AG20443 (cell line): ENCODE results near the gene HNRNPUL1.
A peak's percentile ranks its signal among the peaks of the same experiment; 100 is the strongest.
"Not testable (repeated sequence)": the region's sequence is repeated elsewhere in the genome, so short reads cannot be mapped to it uniquely, and the experiment has no call there.

Experiments used
- DNase-seq: peaks from one replicate; pipeline ENCODE4 v3.0.0; 2012; ENCODE audit warnings: low spot score, mixed read lengths

HNRNPUL1 gene

GRCh38 chr19:41325947-41326706 is 62.0 kb downstream of the HNRNPUL1 start:
- peak; percentile 47 for DNase-seq

GRCh38 chr19:41327076-41327575 is 63.0 kb downstream of the HNRNPUL1 start:
- DNase-seq = no peak

GRCh38 chr19:41327576-41328156 is 63.5 kb downstream of the HNRNPUL1 start:
- DNase-seq = no peak

- DNase-seq = no peak
These were observed 64.1 kb downstream of the HNRNPUL1 start for GRCh38 chr19:41328157-41328841.

- no peak for DNase-seq
These were observed 64.7 kb downstream of the HNRNPUL1 start for GRCh38 chr19:41328842-41329225.

GRCh38 chr19:41330481-41330880 is 66.3 kb downstream of the HNRNPUL1 start:
- no peak for DNase-seq

GRCh38 chr19:41330946-41331678 is 66.9 kb downstream of the HNRNPUL1 start:
- no peak for DNase-seq

- DNase-seq = no peak
These were observed 67.8 kb downstream of the HNRNPUL1 start for GRCh38 chr19:41332000-41332399.

GRCh38 chr19:41332468-41332867 is 68.3 kb downstream of the HNRNPUL1 start:
- no peak for DNase-seq

GRCh38 chr19:41334793-41335192 is 70.6 kb downstream of the HNRNPUL1 start:
- DNase-seq = no peak

- no peak for DNase-seq
These were observed 71.3 kb downstream of the HNRNPUL1 start for GRCh38 chr19:41335467-41335866.

- peak; percentile 45 for DNase-seq
These were observed 75.8 kb downstream of the HNRNPUL1 start for GRCh38 chr19:41339936-41340335.

- no peak for DNase-seq
These were observed 77.7 kb downstream of the HNRNPUL1 start for GRCh38 chr19:41341669-41342490.

- no peak for DNase-seq
These were observed 80.0 kb downstream of the HNRNPUL1 start for GRCh38 chr19:41344162-41344561.

- not testable (repeated sequence) for DNase-seq
These were observed 82.7 kb downstream of the HNRNPUL1 start for GRCh38 chr19:41346916-41347315.

- DNase-seq = no peak
These were observed 86.7 kb downstream of the HNRNPUL1 start for GRCh38 chr19:41350735-41351338.

GRCh38 chr19:41351339-41352245 is 87.4 kb downstream of the HNRNPUL1 start:
- DNase-seq = peak; percentile 92

- no peak for DNase-seq
These were observed 88.1 kb downstream of the HNRNPUL1 start for GRCh38 chr19:41352279-41352608.

GRCh38 chr19:41352609-41353465 is 88.7 kb downstream of the HNRNPUL1 start:
- DNase-seq = peak; percentile 68
